Measurements from ENCODE around the gene CDK16. TPM values are rescaled to one million over a fixed set of nuclear protein-coding genes. Genes with fewer than 3 reads are reported as not detected.

CDK16 gene
- total and polyA plus RNA-seq, 2 donors (not counting 1 experiment from before 2014, with no cell fraction given): 57.6 to 104 TPM

- no peak for DNase-seq (ENCODE audit: low read depth in 2 of 2)
- Histone ChIP-seq H3K36me3 (ENCODE audit: control insufficient read depth, insufficient read depth, low read length) (peaks cover 20% of the 10 kb centered on the region), H4K20me1 (ENCODE audit: control insufficient read depth, extremely low read depth, insufficient read depth, low read length) (no peaks in the 10 kb centered on the region), H3K9me3 (ENCODE audit: control insufficient read depth, insufficient read depth, low read depth, low read length) (no peaks in the 10 kb centered on the region), H3K4me2 (ENCODE audit: extremely low read depth, insufficient read depth, low read length) (no peak overlapping the region), H3K4me3 (replicated peaks in 1 of 4; ENCODE audit: control extremely low read depth in 1 of 4, insufficient read depth in 1 of 4, low read depth in 3 of 4, low read length in 4 of 4) (no peak overlapping the region), H2AFZ (ENCODE audit: low read length) (no peak overlapping the region), H3K27ac (ENCODE audit: insufficient read depth, low read length) (no peak overlapping the region), H3K79me2 (ENCODE audit: control insufficient read depth, insufficient read depth, low read length) (peaks cover 42% of the 10 kb centered on the region), H3K27me3 (ENCODE audit: control insufficient read depth, insufficient read depth, low read length) (no peaks in the 10 kb centered on the region), H3K9ac (ENCODE audit: insufficient read depth, low read length) (no peak overlapping the region), H3K4me1 (ENCODE audit: control insufficient read depth, extremely low read depth, insufficient read depth, low read length) (peaks cover 3% of the 10 kb centered on the region)
- TF ChIP-seq CTCF (conservative IDR thresholded peaks at IDR 0.05 in 1 of 2, IDR thresholded peaks at IDR 0.05 in 1 of 2; ENCODE audit: low read depth in 1 of 2, low read length in 2 of 2) (no peak), EZH2 (IDR thresholded peaks at IDR 0.05; ENCODE audit: low read length, missing control alignments) (no peak)
Measured at GRCh38 chrX:47223476-47224250, 5.2 kb downstream of the CDK16 start.

GRCh38 chrX:47224266-47224895 lies 5.9 kb downstream of the CDK16 start:
- peaks cover 35% of the 10 kb centered on the region for H3K79me2 ChIP-seq (ENCODE audit: control insufficient read depth, insufficient read depth, low read length)
- no peak for DNase-seq (ENCODE audit: low read depth in 2 of 2)
- no peaks in the 10 kb centered on the region for H3K27me3 ChIP-seq (ENCODE audit: control insufficient read depth, insufficient read depth, low read length)
- H3K4me3 ChIP-seq (replicated peaks in 1 of 4; ENCODE audit: control extremely low read depth in 1 of 4, insufficient read depth in 1 of 4, low read depth in 3 of 4, low read length in 4 of 4): no peak overlapping the region
- no peak overlapping the region for H2AFZ ChIP-seq (ENCODE audit: low read length)
- no peak overlapping the region for H3K9ac ChIP-seq (ENCODE audit: insufficient read depth, low read length)
- no peak for TF ChIP-seq EZH2 (IDR thresholded peaks at IDR 0.05; ENCODE audit: low read length, missing control alignments)
- no peak for TF ChIP-seq CTCF (conservative IDR thresholded peaks at IDR 0.05 in 1 of 2, IDR thresholded peaks at IDR 0.05 in 1 of 2; ENCODE audit: low read depth in 1 of 2, low read length in 2 of 2)
- H3K4me1 ChIP-seq (ENCODE audit: control insufficient read depth, extremely low read depth, insufficient read depth, low read length): peaks cover 3% of the 10 kb centered on the region
- no peak overlapping the region for H3K27ac ChIP-seq (ENCODE audit: insufficient read depth, low read length)
- no peaks in the 10 kb centered on the region for H3K9me3 ChIP-seq (ENCODE audit: control insufficient read depth, insufficient read depth, low read depth, low read length)
- no peak overlapping the region for H3K4me2 ChIP-seq (ENCODE audit: extremely low read depth, insufficient read depth, low read length)
- H4K20me1 ChIP-seq (ENCODE audit: control insufficient read depth, extremely low read depth, insufficient read depth, low read length): no peaks in the 10 kb centered on the region
- H3K36me3 ChIP-seq (ENCODE audit: control insufficient read depth, insufficient read depth, low read length): peaks cover 21% of the 10 kb centered on the region

GRCh38 chrX:47224896-47225290 lies 6.4 kb downstream of the CDK16 start:
- Histone ChIP-seq H3K4me1 (ENCODE audit: control insufficient read depth, extremely low read depth, insufficient read depth, low read length) (peaks cover 3% of the 10 kb centered on the region), H3K9ac (ENCODE audit: insufficient read depth, low read length) (no peak overlapping the region), H3K4me2 (ENCODE audit: extremely low read depth, insufficient read depth, low read length) (no peak overlapping the region), H3K36me3 (ENCODE audit: control insufficient read depth, insufficient read depth, low read length) (peaks cover 21% of the 10 kb centered on the region), H3K27ac (ENCODE audit: insufficient read depth, low read length) (no peak overlapping the region), H4K20me1 (ENCODE audit: control insufficient read depth, extremely low read depth, insufficient read depth, low read length) (no peaks in the 10 kb centered on the region), H2AFZ (ENCODE audit: low read length) (no peak overlapping the region), H3K9me3 (ENCODE audit: control insufficient read depth, insufficient read depth, low read depth, low read length) (no peaks in the 10 kb centered on the region), H3K27me3 (ENCODE audit: control insufficient read depth, insufficient read depth, low read length) (no peaks in the 10 kb centered on the region), H3K4me3 (replicated peaks in 1 of 4; ENCODE audit: control extremely low read depth in 1 of 4, insufficient read depth in 1 of 4, low read depth in 3 of 4, low read length in 4 of 4) (no peak overlapping the region), H3K79me2 (ENCODE audit: control insufficient read depth, insufficient read depth, low read length) (peaks cover 30% of the 10 kb centered on the region)
- no peak for DNase-seq (ENCODE audit: low read depth in 2 of 2)
- no peak for TF ChIP-seq CTCF (conservative IDR thresholded peaks at IDR 0.05 in 1 of 2, IDR thresholded peaks at IDR 0.05 in 1 of 2; ENCODE audit: low read depth in 1 of 2, low read length in 2 of 2)
- no peak for TF ChIP-seq EZH2 (IDR thresholded peaks at IDR 0.05; ENCODE audit: low read length, missing control alignments)
